ENCODE results near the gene NUP188. TPM values are rescaled to one million over a fixed set of nuclear protein-coding genes. Genes with fewer than 3 reads are reported as not detected.

The NUP188 gene
- total RNA-seq, 1 donor from 2014 or later, result 44.0 TPM

GRCh38 chr9:129027685-129028191, 80.2 kb downstream of the NUP188 start:
- Mint-ChIP-seq H3K27me3 (ENCODE audit: unreplicated experiment) (peaks cover 3% of the 10 kb centered on the region), H3K27ac (ENCODE audit: unreplicated experiment) (no peak overlapping the region), H3K4me3 (ENCODE audit: unreplicated experiment) (peak overlapping the region; percentile 89), H3K36me3 (ENCODE audit: low read depth, unreplicated experiment) (peaks cover 7% of the 10 kb centered on the region), H3K9me3 (ENCODE audit: unreplicated experiment) (no peaks in the 10 kb centered on the region), H3K4me1 (ENCODE audit: unreplicated experiment) (peaks cover 22% of the 10 kb centered on the region)
- no peak for TF ChIP-seq CTCF (IDR thresholded peaks at IDR 0.05; ENCODE audit: unreplicated experiment)
- no peak for DNase-seq (ENCODE audit: low spot score)

- H3K4me3 Mint-ChIP-seq (ENCODE audit: unreplicated experiment), result peak within 1 kb of the TSS; percentile 89
- peaks cover 18% of the 10 kb centered on the region for H3K4me1 Mint-ChIP-seq (ENCODE audit: unreplicated experiment)
- peaks cover 3% of the 10 kb centered on the region for H3K27me3 Mint-ChIP-seq (ENCODE audit: unreplicated experiment)
- peak; percentile 73 for TF ChIP-seq CTCF (IDR thresholded peaks at IDR 0.05; ENCODE audit: unreplicated experiment)
- H3K36me3 Mint-ChIP-seq (ENCODE audit: low read depth, unreplicated experiment), result peaks cover 4% of the 10 kb centered on the region
- peak; percentile 99 for DNase-seq (ENCODE audit: low spot score)
- H3K9me3 Mint-ChIP-seq (ENCODE audit: unreplicated experiment), result no peaks in the 10 kb centered on the region
- H3K27ac Mint-ChIP-seq (ENCODE audit: unreplicated experiment), result no peak within 1 kb of the TSS
Measured at GRCh38 chr9:129028192-129028966, 80.9 kb downstream of the NUP188 start, which contains the start of gene SH3GLB2. Gene SH3GLB2 (minus strand): TSS chr9:129028331. CDS start chr9:129028154, 177 bp downstream.

GRCh38 chr9:129030191-129030590, 82.7 kb downstream of the NUP188 start:
- H3K4me1 Mint-ChIP-seq (ENCODE audit: unreplicated experiment), result peaks cover 17% of the 10 kb centered on the region
- no peak for DNase-seq (ENCODE audit: low spot score)
- H3K27ac Mint-ChIP-seq (ENCODE audit: unreplicated experiment), result no peak overlapping the region
- no peak for TF ChIP-seq CTCF (IDR thresholded peaks at IDR 0.05; ENCODE audit: unreplicated experiment)
- H3K27me3 Mint-ChIP-seq (ENCODE audit: unreplicated experiment), result peaks cover 2% of the 10 kb centered on the region
- H3K36me3 Mint-ChIP-seq (ENCODE audit: low read depth, unreplicated experiment), result peaks cover 4% of the 10 kb centered on the region
- H3K9me3 Mint-ChIP-seq (ENCODE audit: unreplicated experiment), result no peaks in the 10 kb centered on the region
- peak overlapping the region; percentile 10 for H3K4me3 Mint-ChIP-seq (ENCODE audit: unreplicated experiment)

GRCh38 chr9:129031514-129031913, 84.0 kb downstream of the NUP188 start:
- H3K27ac Mint-ChIP-seq (ENCODE audit: unreplicated experiment), result no peak overlapping the region
- H3K9me3 Mint-ChIP-seq (ENCODE audit: unreplicated experiment), result no peaks in the 10 kb centered on the region
- DNase-seq (ENCODE audit: low spot score), result no peak
- peaks cover 4% of the 10 kb centered on the region for H3K36me3 Mint-ChIP-seq (ENCODE audit: low read depth, unreplicated experiment)
- H3K4me1 Mint-ChIP-seq (ENCODE audit: unreplicated experiment), result peaks cover 13% of the 10 kb centered on the region
- peaks cover 2% of the 10 kb centered on the region for H3K27me3 Mint-ChIP-seq (ENCODE audit: unreplicated experiment)
- H3K4me3 Mint-ChIP-seq (ENCODE audit: unreplicated experiment), result no peak overlapping the region
- no peak for TF ChIP-seq CTCF (IDR thresholded peaks at IDR 0.05; ENCODE audit: unreplicated experiment)

GRCh38 chr9:129032541-129033159, 85.2 kb downstream of the NUP188 start:
- Mint-ChIP-seq H3K27me3 (ENCODE audit: unreplicated experiment) (peaks cover 2% of the 10 kb centered on the region), H3K4me1 (ENCODE audit: unreplicated experiment) (peaks cover 16% of the 10 kb centered on the region), H3K4me3 (ENCODE audit: unreplicated experiment) (no peak overlapping the region), H3K9me3 (ENCODE audit: unreplicated experiment) (no peaks in the 10 kb centered on the region), H3K36me3 (ENCODE audit: low read depth, unreplicated experiment) (peaks cover 4% of the 10 kb centered on the region), H3K27ac (ENCODE audit: unreplicated experiment) (no peak overlapping the region)
- TF ChIP-seq CTCF (IDR thresholded peaks at IDR 0.05; ENCODE audit: unreplicated experiment), result no peak
- DNase-seq (ENCODE audit: low spot score), result no peak
